CD4-positive, alpha-beta memory T cell (primary cell): ENCODE results near the gene G6PD. TPM values are rescaled to one million over a fixed set of nuclear protein-coding genes. Genes with fewer than 3 reads are reported as not detected.

Source experiments
- CTCF ChIA-PET: fragments of 350-600 bp; sonication (Branson Sonifier 250); formaldehyde crosslinking; loops from one replicate; lab custom pipeline; 2021; ENCODE audit warnings: inconsistent platforms; ENCODE audit not compliant: partially characterized antibody; lab: Charles Lee
- POLR2A ChIA-PET: fragments of 350-600 bp; sonication (Branson Sonifier 250); formaldehyde crosslinking; loops from one replicate; lab custom pipeline; 2021; ENCODE audit not compliant: partially characterized antibody; lab: Charles Lee
- DNase-seq, 5 donors: peaks; one replicate each; pipeline versions ENCODE4 v3.0.0 to v3.0.0-alpha.2; 2020 to 2022; ENCODE audit warnings: mixed read lengths in 1 of 5
- H3K27ac ChIP-seq: one replicate; pipeline ENCODE4 v1.7.0; 2013; ENCODE audit warnings: low read depth, low read length
- H3K27me3 ChIP-seq: 2 replicates; pipeline ENCODE4 v1.7.0; 2013; ENCODE audit warnings: mild to moderate bottlenecking, low read length, moderate library complexity; ENCODE audit not compliant: insufficient read depth
- H3K36me3 ChIP-seq: 2 replicates; pipeline ENCODE4 v1.7.0; 2013; ENCODE audit warnings: mild to moderate bottlenecking, low read length, moderate library complexity; ENCODE audit not compliant: insufficient read depth
- H3K4me1 ChIP-seq: 2 replicates; pipeline ENCODE4 v1.7.0; 2013; ENCODE audit warnings: mild to moderate bottlenecking, low read length, moderate library complexity; ENCODE audit not compliant: insufficient read depth
- H3K4me3 ChIP-seq, 2 donors: one replicate each; pipeline ENCODE4 v1.7.0; 2013; ENCODE audit warnings: low read length in 2 of 2, mild to moderate bottlenecking in 1 of 2
- H3K9me3 ChIP-seq, 2 donors: one replicate each; pipeline ENCODE4 v1.7.0; 2013; ENCODE audit warnings: low read length in 2 of 2, control low read depth in 1 of 2; ENCODE audit not compliant: control insufficient read depth in 1 of 2
- H3K27ac Mint-ChIP-seq, 7 donors: one replicate each; pipeline ENCODE4 v1.8.0; 2020 to 2021; ENCODE audit warnings: mixed read lengths in 7 of 7, mild to moderate bottlenecking in 6 of 7, inconsistent platforms in 3 of 7, moderate library complexity in 3 of 7
- H3K27me3 Mint-ChIP-seq, 2 donors: one replicate each; pipeline ENCODE4 v1.8.0; 2020 to 2021; ENCODE audit warnings: mixed read lengths in 2 of 2
- H3K36me3 Mint-ChIP-seq, 2 donors: one replicate each; pipeline ENCODE4 v1.8.0; 2020 to 2021; ENCODE audit warnings: mixed read lengths in 2 of 2, inconsistent platforms in 1 of 2, mild to moderate bottlenecking in 1 of 2
- H3K4me1 Mint-ChIP-seq, 4 donors: one replicate each; pipeline ENCODE4 v1.8.0; 2020 to 2021; ENCODE audit warnings: mixed read lengths in 4 of 4, mild to moderate bottlenecking in 1 of 4
- H3K4me3 Mint-ChIP-seq, 8 donors: one replicate each; pipeline ENCODE4 v1.8.0; 2020 to 2021; ENCODE audit warnings: mixed read lengths in 8 of 8, mild to moderate bottlenecking in 7 of 8, moderate library complexity in 6 of 8, inconsistent platforms in 3 of 8
- H3K9me3 Mint-ChIP-seq, 8 donors: one replicate each; pipeline ENCODE4 v1.8.0; 2020 to 2021; ENCODE audit warnings: mixed read lengths in 8 of 8, mild to moderate bottlenecking in 5 of 8, inconsistent platforms in 3 of 8, moderate library complexity in 1 of 8
- intact Hi-C: fragments of 100-400 bp; cut with micrococcal nuclease; formaldehyde crosslinking; loops from one replicate; pipeline ENCODE4 v1.15.1; 2023
- polyA plus RNA-seq, 2 donors: library from polyadenylated mRNA; unstranded; fragments of 300-500 nt; fragmentation: Illumina TruSeq; gene quantifications; one replicate each; pipeline ENCODE4 v1.2.3, GENCODE V29; 2021
- total RNA-seq, 2 experiments: library from RNA; stranded (reverse); gene quantifications; one replicate each; pipeline ENCODE4 v1.2.3, GENCODE V29; 2021

G6PD gene
- total and polyA plus RNA-seq, 4 experiments from 2014 or later: 1.7 to 46.0 (median 24.6) TPM

DNA sequence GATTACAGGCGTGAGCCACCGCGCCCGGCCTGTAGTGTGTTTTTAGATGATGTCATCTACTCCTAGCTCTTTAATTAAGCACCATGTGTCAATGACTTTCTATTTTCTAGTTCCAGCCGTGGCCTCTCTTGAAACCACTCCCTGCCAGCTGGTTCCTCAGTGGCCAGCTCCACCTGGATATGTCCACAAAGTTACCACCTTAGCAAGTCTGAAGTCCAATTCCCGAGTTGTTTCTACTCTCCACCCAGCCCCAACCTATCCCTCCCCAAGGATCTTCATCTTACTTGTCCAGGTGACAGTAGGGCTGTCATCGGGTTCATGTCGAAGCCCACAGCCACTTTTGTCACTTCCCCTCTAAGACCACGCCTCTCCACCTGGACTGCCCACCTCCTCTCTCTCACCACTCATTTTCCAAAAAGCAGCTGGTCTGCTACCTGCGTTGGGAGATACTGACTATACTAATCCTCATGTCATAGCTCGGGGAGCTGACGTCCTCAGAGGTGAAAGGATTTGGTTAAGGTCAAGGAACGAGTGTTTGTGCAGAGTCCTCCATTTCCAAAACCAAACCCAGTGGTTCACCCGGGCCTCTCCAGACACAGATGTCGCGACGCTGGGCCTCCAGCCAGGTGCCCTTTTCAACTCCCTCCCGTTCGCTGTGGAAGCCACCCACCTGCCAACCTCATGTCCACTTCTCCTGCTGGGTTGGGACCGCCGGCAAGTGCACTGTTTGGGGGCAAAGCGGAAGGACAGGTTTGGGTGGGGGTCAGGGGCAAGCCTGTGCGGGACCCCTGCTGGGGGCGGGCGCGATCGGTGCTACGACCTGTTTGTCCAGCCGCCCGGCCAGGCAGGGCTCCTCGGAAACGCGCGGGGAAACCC is 31.3 kb downstream of the G6PD start:
- Histone ChIP-seq H3K4me3 (peak overlapping the region; percentile 28 to 56), H3K4me1 (peaks cover 18% of the 10 kb centered on the region), H3K27ac (peak overlapping the region; percentile 81), H3K9me3 (no peaks in the 10 kb centered on the region), H3K36me3 (no peaks in the 10 kb centered on the region), H3K27me3 (no peaks in the 10 kb centered on the region)
- Mint-ChIP-seq H3K36me3 (peaks cover 0 to 3% of the 10 kb centered on the region in 2 donors), H3K4me3 (peak overlapping the region; percentile 61 to 84 (median 82)), H3K9me3 (no peaks in the 10 kb centered on the region), H3K27ac (peak overlapping the region; percentile 47 to 91 (median 86)), H3K4me1 (peaks cover 10 to 32% (median 21%) of the 10 kb centered on the region in 4 donors), H3K27me3 (no peaks in the 10 kb centered on the region)
- intact Hi-C loops: loop anchor here (5.0 kb wide), 2 partner anchors 58 to 78 kb away; partner anchors contain the start of genes GDI1 and PLXNA3
- peak in 4 of 5 donors; percentile 9 to 18 (median 15) for DNase-seq
- CTCF ChIA-PET: interaction anchor here (0.9 to 1.0 kb wide), 2 partner anchors 11 to 16 kb away, joined by 3 read pairs; no protein-coding TSS in a partner anchor
- POLR2A ChIA-PET: interaction anchor here (0.9 to 4.2 kb wide), 10 partner anchors 11 to 587 kb away, joined by 3 to 34 read pairs (median 10); partner anchors contain the start of genes PLXNA3, RPL10, SLC10A3 and TAFAZZIN

DNA sequence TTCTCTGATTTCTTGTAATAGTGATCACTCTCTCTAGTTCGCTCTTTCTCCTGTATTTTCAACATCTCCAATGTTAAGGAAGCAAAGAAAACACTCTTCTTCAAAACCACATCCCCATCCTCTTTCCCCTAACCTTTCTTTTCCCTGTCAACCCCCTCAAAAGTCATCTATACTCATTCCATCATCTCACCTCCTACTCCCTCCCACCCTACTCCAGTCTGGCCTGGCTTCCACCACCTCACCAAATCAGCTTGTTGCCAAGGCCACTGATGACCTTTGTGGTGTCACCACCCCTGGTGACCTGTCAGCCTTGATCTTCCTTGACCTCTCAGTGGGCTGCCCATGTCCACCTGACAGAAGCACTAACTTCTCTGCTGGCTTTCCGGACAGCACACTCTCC is 32.9 kb downstream of the G6PD start:
- peak overlapping the region in 5 of 7 donors; percentile 5 to 86 (median 78) for H3K27ac Mint-ChIP-seq
- peaks cover 18% of the 10 kb centered on the region for H3K4me1 ChIP-seq
- H3K4me3 ChIP-seq: no peak overlapping the region
- DNase-seq: no peak
- H3K4me3 Mint-ChIP-seq: peak overlapping the region in 7 of 8 donors; percentile 5 to 71 (median 18)
- peaks cover 0 to 5% (median 0%) of the 10 kb centered on the region in 8 donors for H3K9me3 Mint-ChIP-seq
- H3K27me3 ChIP-seq: no peaks in the 10 kb centered on the region
- no peak overlapping the region for H3K27ac ChIP-seq
- H3K36me3 Mint-ChIP-seq: peaks cover 10 to 11% of the 10 kb centered on the region in 2 donors
- ChIA-PET POLR2A (interaction anchor here (0.6 to 4.2 kb wide), 3 partner anchors 23 to 377 kb away, joined by 3 to 26 read pairs (median 3); partner anchors contain the start of gene SLC10A3), CTCF (interaction anchor here (1.0 to 1.1 kb wide), 2 partner anchors 13 to 14 kb away, joined by 3 to 5 read pairs; no protein-coding TSS in a partner anchor)
- no peaks in the 10 kb centered on the region for H3K9me3 ChIP-seq
- H3K27me3 Mint-ChIP-seq: no peaks in the 10 kb centered on the region
- peaks cover 10 to 32% (median 21%) of the 10 kb centered on the region in 4 donors for H3K4me1 Mint-ChIP-seq
- no peaks in the 10 kb centered on the region for H3K36me3 ChIP-seq
- intact Hi-C loops: no loop called here

DNA sequence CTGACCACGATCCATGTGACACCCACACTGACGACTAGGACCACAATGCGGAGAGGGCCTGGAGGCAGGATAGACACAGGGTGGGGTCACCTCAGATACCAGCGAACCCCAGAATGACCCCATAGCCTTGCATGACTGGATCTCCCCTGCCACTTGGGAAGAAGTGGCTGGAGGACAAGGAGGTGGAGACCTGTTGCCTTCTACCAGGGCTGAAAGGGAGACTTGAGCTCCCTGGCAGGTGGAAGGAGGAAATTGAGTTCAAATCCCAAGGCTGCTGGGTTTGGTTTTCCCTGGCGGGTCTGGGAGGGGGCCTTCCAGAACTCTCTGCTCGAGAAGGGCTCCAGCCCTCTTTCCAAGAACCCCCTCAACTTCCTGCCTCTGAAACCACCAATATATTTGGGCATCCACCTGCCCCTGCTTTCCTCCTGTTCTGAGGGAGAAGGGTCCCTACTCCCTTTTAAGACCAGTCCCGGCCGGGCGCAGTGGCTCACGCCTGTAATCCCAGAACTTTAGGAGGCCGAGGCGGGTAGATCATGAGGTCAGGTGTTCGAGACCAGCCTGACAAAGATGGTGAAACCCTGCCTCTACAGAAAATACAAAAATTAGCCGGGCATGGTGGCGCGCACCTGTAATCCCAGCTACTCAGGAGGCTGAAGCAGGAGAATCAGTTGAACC is 33.6 kb downstream of the G6PD start:
- intact Hi-C loops: no loop called here
- no peak overlapping the region for H3K4me3 ChIP-seq
- no peaks in the 10 kb centered on the region for H3K27me3 Mint-ChIP-seq
- H3K36me3 ChIP-seq: no peaks in the 10 kb centered on the region
- H3K27me3 ChIP-seq: no peaks in the 10 kb centered on the region
- DNase-seq: no peak
- H3K36me3 Mint-ChIP-seq: peaks cover 10 to 15% of the 10 kb centered on the region in 2 donors
- peaks cover 10 to 32% (median 21%) of the 10 kb centered on the region in 4 donors for H3K4me1 Mint-ChIP-seq
- peaks cover 0 to 5% (median 0%) of the 10 kb centered on the region in 8 donors for H3K9me3 Mint-ChIP-seq
- H3K27ac ChIP-seq: no peak overlapping the region
- H3K4me1 ChIP-seq: peaks cover 18% of the 10 kb centered on the region
- no peaks in the 10 kb centered on the region for H3K9me3 ChIP-seq
- no peak overlapping the region for H3K27ac Mint-ChIP-seq
- ChIA-PET CTCF (interaction anchor here (1.0 to 1.1 kb wide), 2 partner anchors 13 to 14 kb away, joined by 3 to 5 read pairs; no protein-coding TSS in a partner anchor), POLR2A (no interaction called here)
- H3K4me3 Mint-ChIP-seq: no peak overlapping the region

DNA sequence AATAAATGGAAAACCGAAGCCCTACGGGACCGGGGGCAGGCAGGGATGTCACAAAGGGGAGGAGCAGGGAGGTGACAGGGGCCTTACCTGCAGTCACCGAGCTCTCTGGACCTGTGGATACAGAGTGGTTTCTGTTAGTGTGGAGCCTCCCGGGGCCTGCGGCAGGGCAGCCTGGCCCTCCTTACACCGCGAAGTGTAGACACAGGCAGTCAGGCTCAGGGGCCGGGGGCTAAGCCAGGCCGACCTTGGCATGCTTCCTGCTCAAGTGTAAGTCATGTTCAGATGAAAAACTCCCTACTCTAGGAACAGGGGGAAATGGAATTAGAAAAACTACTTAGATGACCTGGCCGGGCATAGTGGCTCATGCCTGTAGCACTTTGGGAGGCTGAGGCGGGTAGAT is 34.9 kb downstream of the G6PD start:
- H3K9me3 Mint-ChIP-seq: peaks cover 0 to 5% (median 0%) of the 10 kb centered on the region in 8 donors
- peaks cover 10 to 32% (median 21%) of the 10 kb centered on the region in 4 donors for H3K4me1 Mint-ChIP-seq
- intact Hi-C loops: no loop called here
- H3K4me3 Mint-ChIP-seq: no peak overlapping the region
- no peaks in the 10 kb centered on the region for H3K9me3 ChIP-seq
- ChIA-PET POLR2A (no interaction called here), CTCF (no interaction called here)
- H3K4me3 ChIP-seq: no peak overlapping the region
- H3K36me3 Mint-ChIP-seq: peaks cover 10 to 15% of the 10 kb centered on the region in 2 donors
- H3K36me3 ChIP-seq: no peaks in the 10 kb centered on the region
- H3K27ac Mint-ChIP-seq: peak overlapping the region in 5 of 7 donors; percentile 24 to 77 (median 68)
- peaks cover 14% of the 10 kb centered on the region for H3K4me1 ChIP-seq
- no peaks in the 10 kb centered on the region for H3K27me3 ChIP-seq
- peak overlapping the region; percentile 9 for H3K27ac ChIP-seq
- no peak for DNase-seq
- H3K27me3 Mint-ChIP-seq: no peaks in the 10 kb centered on the region

DNA sequence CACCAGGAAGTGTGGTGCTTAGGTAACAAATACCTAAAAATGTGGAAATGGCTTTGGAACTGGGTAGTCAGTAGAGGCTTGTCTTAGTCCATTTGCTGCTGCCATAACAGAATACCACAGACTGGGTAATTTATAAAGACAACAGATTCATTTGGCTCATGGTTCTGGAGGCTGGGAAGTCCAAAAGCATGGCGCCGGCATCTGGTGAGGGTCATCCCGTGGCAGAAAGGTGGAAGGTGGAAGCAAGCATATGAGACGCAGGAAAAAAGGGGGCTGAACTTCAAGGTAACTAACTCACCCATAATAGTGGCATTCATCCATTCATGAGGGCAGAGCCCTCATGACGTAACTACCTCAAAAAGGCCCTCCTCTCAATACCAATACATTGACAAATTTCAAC is 37.2 kb downstream of the G6PD start:
- Histone ChIP-seq H3K4me3 (no peak overlapping the region), H3K27me3 (no peaks in the 10 kb centered on the region), H3K36me3 (no peaks in the 10 kb centered on the region), H3K27ac (no peak overlapping the region), H3K9me3 (no peaks in the 10 kb centered on the region), H3K4me1 (peaks cover 5% of the 10 kb centered on the region)
- Mint-ChIP-seq H3K27ac (peak overlapping the region in 1 of 7 donors; percentile 45), H3K27me3 (no peaks in the 10 kb centered on the region), H3K36me3 (peaks cover 9 to 15% of the 10 kb centered on the region in 2 donors), H3K9me3 (peaks cover 0 to 5% (median 0%) of the 10 kb centered on the region in 8 donors), H3K4me3 (no peak overlapping the region), H3K4me1 (peaks cover 6 to 24% (median 12%) of the 10 kb centered on the region in 4 donors)
- ChIA-PET CTCF (no interaction called here), POLR2A (no interaction called here)
- no peak for DNase-seq
- intact Hi-C loops: no loop called here

DNA sequence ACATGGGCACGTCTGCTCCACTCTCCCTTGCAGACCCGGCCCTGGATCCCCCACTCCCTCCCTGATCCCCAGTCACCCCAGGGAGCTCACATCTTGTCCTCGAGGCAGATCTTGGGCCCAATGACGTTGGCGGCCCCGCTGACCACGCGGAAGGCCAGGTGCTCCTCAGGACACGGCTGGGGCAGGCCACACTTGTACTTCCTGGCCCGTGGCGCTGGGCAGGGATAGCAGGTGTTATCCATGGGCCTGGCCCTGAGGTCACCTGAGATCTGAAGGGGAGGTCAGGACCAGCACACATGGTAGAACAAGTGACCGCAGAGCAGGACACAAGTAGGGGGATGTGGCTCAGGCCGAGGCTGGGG is 38.3 kb downstream of the G6PD start:
- DNase-seq: no peak
- Mint-ChIP-seq H3K4me3 (no peak overlapping the region), H3K9me3 (peaks cover 0 to 5% (median 0%) of the 10 kb centered on the region in 8 donors), H3K4me1 (peaks cover 2 to 17% (median 6%) of the 10 kb centered on the region in 4 donors), H3K36me3 (peaks cover 9 to 15% of the 10 kb centered on the region in 2 donors), H3K27me3 (no peaks in the 10 kb centered on the region), H3K27ac (no peak overlapping the region)
- H3K4me1 ChIP-seq: peaks cover 5% of the 10 kb centered on the region
- no peaks in the 10 kb centered on the region for H3K9me3 ChIP-seq
- no peaks in the 10 kb centered on the region for H3K27me3 ChIP-seq
- POLR2A ChIA-PET: interaction anchor here (1.6 kb wide), 1 partner anchor 110 kb away, joined by 4 read pairs; the partner anchor contains the start of gene RPL10
- H3K4me3 ChIP-seq: no peak overlapping the region
- CTCF ChIA-PET: no interaction called here
- H3K27ac ChIP-seq: no peak overlapping the region
- intact Hi-C loops: no loop called here
- H3K36me3 ChIP-seq: no peaks in the 10 kb centered on the region
